Panc1 (cell line): ENCODE data around the gene POC5. TPM values are rescaled to one million over a fixed set of nuclear protein-coding genes. Genes with fewer than 3 reads are reported as not detected.
A peak's percentile ranks its signal among the peaks of the same experiment; 100 is the strongest.

Experiments
- ATAC-seq: fragments of 200-7000 bp; cut with Tn5 transposase; 2 replicates; pipeline ENCODE4 v1.9.1; 2020; ENCODE audit warnings: mild to moderate bottlenecking, moderate library complexity
- BruUV-seq: library from RNA; stranded (reverse); fragments of 400-500 nt; replicated peaks from 2 replicates; lab custom pipeline; 2021; lab: Mats Ljungman, UMichigan
- CTCF ChIA-PET: fragments of 300-600 bp; sonication (Branson Sonifier 250); formaldehyde crosslinking; loops from one replicate; lab custom pipeline; 2022; ENCODE audit warnings: antibody characterized with exemption; lab: Charles Lee
- POLR2A ChIA-PET: fragments of 300-600 bp; sonication (Branson Sonifier 250); formaldehyde crosslinking; loops from one replicate; lab custom pipeline; 2022; ENCODE audit warnings: antibody characterized with exemption; lab: Charles Lee
- DNase-seq: peaks from one replicate; pipeline ENCODE4 v3.0.0-alpha.2; 2010; ENCODE audit warnings: low read depth, low spot score
- H3K27ac ChIP-seq: 2 replicates; pipeline ENCODE4 v1.5.1; 2011; ENCODE audit warnings: mild to moderate bottlenecking, low read length, inconsistent platforms
- H3K27me3 ChIP-seq: fragments of 200-500 bp; sonication (Bioruptor generic); 2 replicates; pipeline ENCODE4 v1.6.0; 2014; ENCODE audit warnings: low read length, inconsistent platforms; ENCODE audit not compliant: control insufficient read depth, insufficient read depth
- H3K36me3 ChIP-seq: fragments of 200-500 bp; sonication (Bioruptor generic); 2 replicates; pipeline ENCODE4 v1.5.1; 2014; ENCODE audit warnings: inconsistent platforms, mild to moderate bottlenecking, low read length, moderate library complexity; ENCODE audit not compliant: control insufficient read depth, insufficient read depth
- H3K4me1 ChIP-seq: 2 replicates; pipeline ENCODE4 v1.5.1; 2011; ENCODE audit warnings: inconsistent platforms, mild to moderate bottlenecking, low read length, moderate library complexity; ENCODE audit not compliant: control insufficient read depth, insufficient read depth
- H3K4me3 ChIP-seq, 2 experiments: 2 replicates each; pipeline ENCODE4 v1.5.1; 2011 to 2012; ENCODE audit warnings: low read depth in 2 of 2, low read length in 2 of 2, mild to moderate bottlenecking in 2 of 2, inconsistent platforms in 1 of 2, moderate library complexity in 1 of 2
- H3K9me3 ChIP-seq: fragments of 200-500 bp; sonication (Bioruptor generic); 2 replicates; pipeline ENCODE4 v1.5.1; 2014; ENCODE audit warnings: low read depth, mild to moderate bottlenecking, inconsistent platforms, low read length, moderate library complexity; ENCODE audit not compliant: control insufficient read depth, insufficient read depth
- POLR2AphosphoS5 ChIP-seq: IDR thresholded peaks from 2 replicates; pipeline ENCODE4 v1.6.1; 2012; ENCODE audit warnings: mild to moderate bottlenecking, low read depth, low read length, moderate library complexity
- REST ChIP-seq, 2 experiments: IDR thresholded peaks; 2 replicates each; pipeline ENCODE4 v1.6.1; 2011 to 2012; ENCODE audit warnings: low read depth in 2 of 2, control low read depth in 1 of 2, low read length in 1 of 2, mild to moderate bottlenecking in 1 of 2, moderate library complexity in 1 of 2; ENCODE audit not compliant: insufficient read depth in 1 of 2
- SIN3A ChIP-seq: IDR thresholded peaks from 2 replicates; pipeline ENCODE4 v1.6.1; 2012; ENCODE audit warnings: low read depth, mild to moderate bottlenecking, low read length, moderate library complexity, borderline replicate concordance; ENCODE audit not compliant: insufficient read depth
- TCF7L2 ChIP-seq: IDR thresholded peaks from 2 replicates; pipeline ENCODE4 v1.6.1; 2011; ENCODE audit warnings: mild to moderate bottlenecking, low read depth, low read length, inconsistent platforms
- in situ Hi-C: cut with HindIII; loops from 2 replicates; pipeline ENCODE4 v1.10.0; 2016; ENCODE audit warnings: low sequenced_read_pairs, low pct_unique_long_range_greater_than_20kb
- intact Hi-C: fragments of 100-400 bp; cut with micrococcal nuclease; formaldehyde crosslinking; loops from one replicate; pipeline ENCODE4 v1.10.0; 2022; ENCODE audit not compliant: unreplicated experiment
- total RNA-seq: library from RNA; stranded (reverse); gene quantifications from one replicate; pipeline ENCODE4 v1.2.1, GENCODE V29; 2021; ENCODE audit not compliant: unreplicated experiment
- TF ChIP-seq, protein P1 (sequence below): fragments of 450-650 bp; IDR thresholded peaks from 2 replicates; pipeline ENCODE4 v1.5.1; 2017; ENCODE audit warnings: mild to moderate bottlenecking

Gene POC5
- total RNA-seq, 1 experiment from 2014 or later: 19.7 TPM

- no peak for TF ChIP-seq POLR2AphosphoS5
- TF ChIP-seq, protein P1, sequence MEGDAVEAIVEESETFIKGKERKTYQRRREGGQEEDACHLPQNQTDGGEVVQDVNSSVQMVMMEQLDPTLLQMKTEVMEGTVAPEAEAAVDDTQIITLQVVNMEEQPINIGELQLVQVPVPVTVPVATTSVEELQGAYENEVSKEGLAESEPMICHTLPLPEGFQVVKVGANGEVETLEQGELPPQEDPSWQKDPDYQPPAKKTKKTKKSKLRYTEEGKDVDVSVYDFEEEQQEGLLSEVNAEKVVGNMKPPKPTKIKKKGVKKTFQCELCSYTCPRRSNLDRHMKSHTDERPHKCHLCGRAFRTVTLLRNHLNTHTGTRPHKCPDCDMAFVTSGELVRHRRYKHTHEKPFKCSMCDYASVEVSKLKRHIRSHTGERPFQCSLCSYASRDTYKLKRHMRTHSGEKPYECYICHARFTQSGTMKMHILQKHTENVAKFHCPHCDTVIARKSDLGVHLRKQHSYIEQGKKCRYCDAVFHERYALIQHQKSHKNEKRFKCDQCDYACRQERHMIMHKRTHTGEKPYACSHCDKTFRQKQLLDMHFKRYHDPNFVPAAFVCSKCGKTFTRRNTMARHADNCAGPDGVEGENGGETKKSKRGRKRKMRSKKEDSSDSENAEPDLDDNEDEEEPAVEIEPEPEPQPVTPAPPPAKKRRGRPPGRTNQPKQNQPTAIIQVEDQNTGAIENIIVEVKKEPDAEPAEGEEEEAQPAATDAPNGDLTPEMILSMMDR: peak; percentile 27; the same call in 1 of the 2 replicates
- ChIA-PET CTCF (no interaction called here), POLR2A (no interaction called here)
- ATAC-seq (no peak), DNase-seq (no peak)
- intact Hi-C loops: no loop called here
- BruUV-seq: no TSS peak
- in situ Hi-C loops: no loop called here
- Histone ChIP-seq H3K27me3 (no peaks in the 10 kb centered on the region), H3K4me3 (no peak overlapping the region), H3K9me3 (no peaks in the 10 kb centered on the region), H3K27ac (no peak overlapping the region), H3K36me3 (0 out of 2 replicates have a peak, but pooled peaks cover 2% of the 10 kb centered on the region), H3K4me1 (peaks cover 3% of the 10 kb centered on the region)
Measured at GRCh38 chr5:75667586-75667985, 49.7 kb downstream of the POC5 start.

DNA sequence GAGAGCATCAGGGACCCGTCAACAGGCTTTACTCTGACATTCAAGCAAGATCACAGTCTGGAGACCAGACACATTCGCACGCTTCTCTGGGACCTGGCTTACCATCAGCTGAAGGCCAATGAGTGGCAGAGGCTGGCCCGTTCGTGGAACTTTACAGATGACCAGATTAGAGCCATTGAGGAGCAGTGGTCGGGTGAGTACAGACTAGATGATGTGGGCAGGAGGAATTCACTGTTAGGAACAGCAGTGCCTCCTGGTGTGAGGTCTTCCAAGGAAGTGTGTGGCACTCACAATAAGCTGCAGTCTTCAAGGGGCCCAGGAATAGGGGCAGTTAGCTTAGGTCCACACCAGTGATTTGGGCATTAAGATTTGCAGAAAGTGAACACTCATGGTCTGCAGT lies 50.4 kb downstream of the POC5 start:
- intact Hi-C loops: no loop called here
- TF ChIP-seq TCF7L2 (no peak), REST (IDR thresholded peaks at IDR 0.05; ENCODE audit: insufficient read depth in 1 of 2, low read depth in 2 of 2, low read length in 1 of 2) (no peak), POLR2AphosphoS5 (no peak), SIN3A (no peak)
- TF ChIP-seq, protein P1: no peak
- POLR2A ChIA-PET: no interaction called here
- Histone ChIP-seq H3K27me3 (no peaks in the 10 kb centered on the region), H3K4me3 (no peak overlapping the region), H3K36me3 (0 out of 2 replicates have a peak, but pooled peaks cover 2% of the 10 kb centered on the region), H3K9me3 (no peaks in the 10 kb centered on the region), H3K4me1 (peaks cover 3% of the 10 kb centered on the region), H3K27ac (no peak overlapping the region)
- CTCF ChIA-PET: no interaction called here
- no TSS peak for BruUV-seq
- DNase-seq (no peak), ATAC-seq (no peak)
- in situ Hi-C loops: no loop called here
